ENCODE data around the gene ZRANB3.
"Not testable (repeated sequence)": the region's sequence is repeated elsewhere in the genome, so short reads cannot be mapped to it uniquely, and the experiment has no call there.

ZRANB3 gene

DNA sequence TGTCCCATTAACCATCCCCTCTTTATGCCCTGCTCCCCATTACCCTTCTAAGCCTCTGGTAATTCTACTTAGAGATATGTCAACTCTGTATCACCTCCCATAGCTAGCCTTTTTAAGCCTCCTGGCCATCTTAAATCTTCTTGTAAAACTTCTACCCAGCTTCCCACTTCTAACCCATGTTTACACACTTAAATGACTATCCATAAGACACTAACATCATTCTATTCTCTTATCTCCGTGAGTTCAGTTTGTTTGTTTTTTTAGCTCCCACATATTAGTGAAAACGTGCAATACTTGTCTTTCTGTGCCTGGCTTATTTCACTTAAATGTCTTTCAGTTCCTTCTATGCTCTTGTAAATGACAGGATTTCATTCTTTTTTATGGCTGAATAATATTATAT lies 436.5 kb downstream of the ZRANB3 start:
- H3K79me2 ChIP-seq (ENCODE audit: low read length) = no peaks in the 10 kb centered on the region
- H3K27me3 ChIP-seq (ENCODE audit: low read depth, low read length) = no peaks in the 10 kb centered on the region
- H3K9ac ChIP-seq (ENCODE audit: low read length) = no peak overlapping the region
- no peak for TF ChIP-seq EZH2phosphoT487 (IDR thresholded peaks at IDR 0.05; ENCODE audit: low read depth)
- TF ChIP-seq, protein P1, sequence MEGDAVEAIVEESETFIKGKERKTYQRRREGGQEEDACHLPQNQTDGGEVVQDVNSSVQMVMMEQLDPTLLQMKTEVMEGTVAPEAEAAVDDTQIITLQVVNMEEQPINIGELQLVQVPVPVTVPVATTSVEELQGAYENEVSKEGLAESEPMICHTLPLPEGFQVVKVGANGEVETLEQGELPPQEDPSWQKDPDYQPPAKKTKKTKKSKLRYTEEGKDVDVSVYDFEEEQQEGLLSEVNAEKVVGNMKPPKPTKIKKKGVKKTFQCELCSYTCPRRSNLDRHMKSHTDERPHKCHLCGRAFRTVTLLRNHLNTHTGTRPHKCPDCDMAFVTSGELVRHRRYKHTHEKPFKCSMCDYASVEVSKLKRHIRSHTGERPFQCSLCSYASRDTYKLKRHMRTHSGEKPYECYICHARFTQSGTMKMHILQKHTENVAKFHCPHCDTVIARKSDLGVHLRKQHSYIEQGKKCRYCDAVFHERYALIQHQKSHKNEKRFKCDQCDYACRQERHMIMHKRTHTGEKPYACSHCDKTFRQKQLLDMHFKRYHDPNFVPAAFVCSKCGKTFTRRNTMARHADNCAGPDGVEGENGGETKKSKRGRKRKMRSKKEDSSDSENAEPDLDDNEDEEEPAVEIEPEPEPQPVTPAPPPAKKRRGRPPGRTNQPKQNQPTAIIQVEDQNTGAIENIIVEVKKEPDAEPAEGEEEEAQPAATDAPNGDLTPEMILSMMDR (IDR thresholded peaks at IDR 0.05; ENCODE audit: low read depth, low read length) = no peak
- peaks cover 11% of the 10 kb centered on the region for H3K36me3 ChIP-seq (replicated peaks; ENCODE audit: low read depth, low read length)
- H3K9me3 ChIP-seq (ENCODE audit: insufficient read depth, low read length) = no peaks in the 10 kb centered on the region
- no peak overlapping the region for H3K27ac ChIP-seq (ENCODE audit: low read length)
- H4K20me1 ChIP-seq (ENCODE audit: insufficient read depth, low read length) = no peaks in the 10 kb centered on the region
- no peaks in the 10 kb centered on the region for H3K4me1 ChIP-seq (ENCODE audit: low read length)
- no peak overlapping the region for H3K4me3 ChIP-seq (ENCODE audit: low read length)
- H3K4me2 ChIP-seq (ENCODE audit: low read length) = no peak overlapping the region
- H2AFZ ChIP-seq (ENCODE audit: low read depth, low read length) = no peak overlapping the region

DNA sequence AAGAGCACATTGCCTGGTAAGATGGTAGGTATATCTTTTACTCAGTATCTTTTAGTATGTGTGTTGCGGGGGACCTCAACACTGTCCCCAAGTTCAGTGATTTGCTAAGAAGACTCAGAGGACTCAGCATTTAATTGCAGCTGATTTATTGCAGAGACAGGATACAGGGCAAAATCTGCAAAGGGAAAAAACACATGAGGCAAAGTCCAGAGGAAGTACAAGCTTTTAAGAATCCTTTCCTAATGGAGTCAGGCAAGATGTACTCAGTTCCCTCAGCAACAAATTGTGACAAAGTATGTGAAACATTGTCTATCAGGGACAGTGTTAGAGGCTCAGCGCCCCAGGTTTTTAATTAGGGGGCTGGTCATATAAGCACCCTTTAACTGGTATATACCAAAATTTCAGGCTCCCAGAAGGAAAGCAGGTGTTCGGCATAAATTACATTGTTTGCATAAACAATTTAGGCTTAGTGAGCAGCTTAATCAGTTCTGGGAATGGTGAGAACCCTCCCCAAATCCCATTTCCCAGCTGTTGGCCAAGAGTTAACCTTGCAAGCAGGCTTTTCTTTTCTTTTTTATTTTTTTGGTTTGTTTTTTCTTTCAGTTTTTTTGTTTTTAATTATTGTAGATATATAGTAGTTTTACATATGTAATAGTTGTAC lies 437.2 kb downstream of the ZRANB3 start:
- Histone ChIP-seq H3K36me3 (replicated peaks; ENCODE audit: low read depth, low read length) (peaks cover 11% of the 10 kb centered on the region), H3K4me2 (ENCODE audit: low read length) (no peak overlapping the region), H4K20me1 (ENCODE audit: insufficient read depth, low read length) (no peaks in the 10 kb centered on the region), H3K9me3 (ENCODE audit: insufficient read depth, low read length) (no peaks in the 10 kb centered on the region), H3K27ac (ENCODE audit: low read length) (no peak overlapping the region), H3K9ac (ENCODE audit: low read length) (no peak overlapping the region), H3K4me3 (ENCODE audit: low read length) (no peak overlapping the region), H2AFZ (ENCODE audit: low read depth, low read length) (no peak overlapping the region), H3K4me1 (ENCODE audit: low read length) (no peaks in the 10 kb centered on the region), H3K27me3 (ENCODE audit: low read depth, low read length) (no peaks in the 10 kb centered on the region), H3K79me2 (ENCODE audit: low read length) (no peaks in the 10 kb centered on the region)
- no peak for TF ChIP-seq EZH2phosphoT487 (IDR thresholded peaks at IDR 0.05; ENCODE audit: low read depth)
- TF ChIP-seq, protein P1 (IDR thresholded peaks at IDR 0.05; ENCODE audit: low read depth, low read length) = no peak

DNA sequence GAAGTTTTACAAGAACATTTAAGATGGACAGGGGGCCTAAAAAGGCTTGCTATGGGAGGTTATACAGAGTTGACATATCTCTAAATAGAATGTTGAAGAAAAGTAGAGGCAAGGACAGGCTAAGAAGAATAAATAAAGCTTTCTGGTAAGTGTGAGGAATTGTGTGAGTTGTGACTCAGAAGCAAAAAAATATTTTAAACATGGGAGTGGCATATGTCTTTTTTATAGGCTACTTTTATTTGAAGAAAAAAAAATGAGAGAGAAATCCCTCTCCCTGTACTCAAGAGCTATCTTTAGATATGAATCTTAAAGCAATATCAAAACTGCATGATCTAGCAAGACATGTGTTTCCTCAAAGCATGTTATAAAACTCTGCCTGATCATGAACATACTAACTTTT lies 437.8 kb downstream of the ZRANB3 start:
- no peak overlapping the region for H2AFZ ChIP-seq (ENCODE audit: low read depth, low read length)
- H3K4me3 ChIP-seq (ENCODE audit: low read length) = no peak overlapping the region
- no peaks in the 10 kb centered on the region; the same call in 1 of the 2 replicates for H3K79me2 ChIP-seq (ENCODE audit: low read length)
- H3K4me1 ChIP-seq (ENCODE audit: low read length) = no peaks in the 10 kb centered on the region
- no peak for TF ChIP-seq EZH2phosphoT487 (IDR thresholded peaks at IDR 0.05; ENCODE audit: low read depth)
- TF ChIP-seq, protein P1 (IDR thresholded peaks at IDR 0.05; ENCODE audit: low read depth, low read length) = no peak
- H3K27me3 ChIP-seq (ENCODE audit: low read depth, low read length) = no peaks in the 10 kb centered on the region
- no peak overlapping the region for H3K27ac ChIP-seq (ENCODE audit: low read length)
- H3K9ac ChIP-seq (ENCODE audit: low read length) = no peak overlapping the region
- H3K4me2 ChIP-seq (ENCODE audit: low read length) = no peak overlapping the region
- no peaks in the 10 kb centered on the region for H3K9me3 ChIP-seq (ENCODE audit: insufficient read depth, low read length)
- H3K36me3 ChIP-seq (replicated peaks; ENCODE audit: low read depth, low read length) = peaks cover 11% of the 10 kb centered on the region
- no peaks in the 10 kb centered on the region for H4K20me1 ChIP-seq (ENCODE audit: insufficient read depth, low read length)

DNA sequence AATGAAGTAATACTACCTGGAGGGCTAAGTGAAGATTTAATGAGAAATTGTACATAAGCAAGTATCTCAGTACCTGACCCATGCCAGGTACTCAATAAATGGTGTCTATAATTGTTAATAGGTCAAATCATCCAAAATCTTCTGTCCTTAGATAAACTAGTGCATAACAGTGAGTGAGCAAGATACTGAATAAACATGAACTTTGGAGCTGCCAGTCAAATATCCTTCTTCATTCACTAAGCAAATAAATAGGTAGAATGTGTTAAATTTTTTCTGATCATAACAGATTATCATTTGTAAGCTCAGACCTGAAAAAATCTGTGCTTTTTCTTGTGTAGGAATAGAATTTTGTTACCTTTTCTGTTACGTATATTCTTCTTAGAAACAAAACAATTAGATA lies 439.3 kb downstream of the ZRANB3 start:
- Histone ChIP-seq H4K20me1 (ENCODE audit: insufficient read depth, low read length) (no peaks in the 10 kb centered on the region), H3K27ac (ENCODE audit: low read length) (no peak overlapping the region), H3K9me3 (ENCODE audit: insufficient read depth, low read length) (no peaks in the 10 kb centered on the region), H3K9ac (ENCODE audit: low read length) (no peak overlapping the region), H3K27me3 (ENCODE audit: low read depth, low read length) (no peaks in the 10 kb centered on the region), H3K36me3 (replicated peaks; ENCODE audit: low read depth, low read length) (peaks cover 16% of the 10 kb centered on the region), H2AFZ (ENCODE audit: low read depth, low read length) (no peak overlapping the region), H3K4me2 (ENCODE audit: low read length) (no peak overlapping the region), H3K4me1 (ENCODE audit: low read length) (no peaks in the 10 kb centered on the region), H3K4me3 (ENCODE audit: low read length) (no peak overlapping the region), H3K79me2 (ENCODE audit: low read length) (no peaks in the 10 kb centered on the region; the same call in 1 of the 2 replicates)
- TF ChIP-seq EZH2phosphoT487 (IDR thresholded peaks at IDR 0.05; ENCODE audit: low read depth) = no peak
- TF ChIP-seq, protein P1 (IDR thresholded peaks at IDR 0.05; ENCODE audit: low read depth, low read length) = no peak

DNA sequence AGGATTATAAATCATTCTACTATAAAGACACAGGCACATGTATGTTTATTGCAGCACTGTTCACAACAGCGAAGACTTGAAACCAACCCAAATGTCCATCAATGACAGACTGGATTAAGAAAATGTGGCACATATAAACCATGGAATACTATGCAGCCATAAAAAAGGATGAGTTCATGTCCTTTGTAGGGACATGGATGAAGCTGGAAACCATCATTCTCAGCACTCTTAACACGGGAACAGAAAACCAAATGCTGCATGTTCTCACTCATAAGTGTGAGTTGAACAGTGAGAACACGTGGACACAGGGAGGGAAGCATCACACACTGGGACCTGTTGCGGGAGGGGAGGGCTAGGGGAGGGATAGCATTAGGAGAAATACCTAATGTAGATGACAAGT lies 441.4 kb downstream of the ZRANB3 start:
- not testable (repeated sequence) for H3K27ac ChIP-seq (ENCODE audit: low read length); H2AFZ ChIP-seq (ENCODE audit: low read depth, low read length); H3K9me3 ChIP-seq (ENCODE audit: insufficient read depth, low read length); H3K9ac ChIP-seq (ENCODE audit: low read length); H3K27me3 ChIP-seq (ENCODE audit: low read depth, low read length); H3K4me3 ChIP-seq (ENCODE audit: low read length); H3K79me2 ChIP-seq (ENCODE audit: low read length); H4K20me1 ChIP-seq (ENCODE audit: insufficient read depth, low read length); H3K4me2 ChIP-seq (ENCODE audit: low read length); H3K4me1 ChIP-seq (ENCODE audit: low read length)
- H3K36me3 ChIP-seq (replicated peaks; ENCODE audit: low read depth, low read length) = peaks cover 16% of the 10 kb centered on the region

All from OCI-LY3 (cell line).